ENCODE results near the gene CNOT6. TPM values are rescaled to one million over a fixed set of nuclear protein-coding genes. Genes with fewer than 3 reads are reported as not detected.

CNOT6 gene
- total and polyA plus RNA-seq, 4 donors: 1.4 to 25.0 (median 4.2) TPM

- Histone ChIP-seq H3K4me1 (ENCODE audit: control insufficient read depth in 4 of 4, insufficient read depth in 4 of 4, low read length in 3 of 4) (peaks cover 3 to 8% (median 4%) of the 10 kb centered on the region in 4 donors), H3K4me3 (ENCODE audit: low read depth in 1 of 3, low read length in 3 of 3) (peak overlapping the region in 1 of 3 donors; percentile 23), H3K27ac (ENCODE audit: low read depth in 1 of 2, low read length in 2 of 2) (no peak overlapping the region), H3K9ac (ENCODE audit: low read depth in 1 of 2, low read length in 2 of 2) (no peak overlapping the region), H3K9me3 (ENCODE audit: control insufficient read depth in 4 of 4, low read length in 3 of 4) (no peaks in the 10 kb centered on the region), H3K36me3 (ENCODE audit: control insufficient read depth in 4 of 4, insufficient read depth in 3 of 4, low read depth in 1 of 4, low read length in 3 of 4) (no peaks in the 10 kb centered on the region), H3K27me3 (ENCODE audit: control insufficient read depth in 4 of 4, insufficient read depth in 4 of 4, low read length in 3 of 4) (peaks cover 0 to 10% (median 0%) of the 10 kb centered on the region in 4 donors)
- no peak for DNase-seq (ENCODE audit: low spot score)
- TF ChIP-seq MAX (IDR thresholded peaks at IDR 0.05) (no peak), REST (IDR thresholded peaks at IDR 0.05) (no peak), JUND (IDR thresholded peaks at IDR 0.05) (no peak), SP1 (IDR thresholded peaks at IDR 0.05) (no peak), HNF4A (conservative IDR thresholded peaks at IDR 0.05) (no peak)
- 21% methylated on average over 90 of the region's 90 CpGs for WGBS
Measured at GRCh38 chr5:180618829-180619562, 124.8 kb downstream of the CNOT6 start.

- no peak for DNase-seq (ENCODE audit: low spot score)
- H3K4me1 ChIP-seq (ENCODE audit: control insufficient read depth in 4 of 4, insufficient read depth in 4 of 4, low read length in 3 of 4): peaks cover 3 to 8% (median 4%) of the 10 kb centered on the region in 4 donors
- H3K4me3 ChIP-seq (ENCODE audit: low read depth in 1 of 3, low read length in 3 of 3): no peak overlapping the region
- WGBS: 79% methylated on average over 22 of the region's 22 CpGs
- no peak overlapping the region for H3K27ac ChIP-seq (ENCODE audit: low read depth in 1 of 2, low read length in 2 of 2)
- H3K36me3 ChIP-seq (ENCODE audit: control insufficient read depth in 4 of 4, insufficient read depth in 3 of 4, low read depth in 1 of 4, low read length in 3 of 4): no peaks in the 10 kb centered on the region
- no peak overlapping the region for H3K9ac ChIP-seq (ENCODE audit: low read depth in 1 of 2, low read length in 2 of 2)
- H3K9me3 ChIP-seq (ENCODE audit: control insufficient read depth in 4 of 4, low read length in 3 of 4): no peaks in the 10 kb centered on the region
- no peak for TF ChIP-seq GABPA (IDR thresholded peaks at IDR 0.05 in 1 of 2, conservative IDR thresholded peaks at IDR 0.05 in 1 of 2)
- TF ChIP-seq CTCF (IDR thresholded peaks at IDR 0.05; ENCODE audit: low read depth, low read length, missing input control): no peak
- TF ChIP-seq MAX (IDR thresholded peaks at IDR 0.05): no peak
- no peak for TF ChIP-seq JUND (IDR thresholded peaks at IDR 0.05)
- TF ChIP-seq RAD21 (IDR thresholded peaks at IDR 0.05): no peak
- TF ChIP-seq FOXA1 (IDR thresholded peaks at IDR 0.05): no peak
- TF ChIP-seq ATF3 (IDR thresholded peaks at IDR 0.05): no peak
- TF ChIP-seq EGR1 (IDR thresholded peaks at IDR 0.05; ENCODE audit: low read depth in 2 of 2): no peak
- no peak for TF ChIP-seq RXRA (IDR thresholded peaks at IDR 0.05)
- peaks cover 0 to 10% (median 0%) of the 10 kb centered on the region in 4 donors for H3K27me3 ChIP-seq (ENCODE audit: control insufficient read depth in 4 of 4, insufficient read depth in 4 of 4, low read length in 3 of 4)
Measured at GRCh38 chr5:180619563-180619915, 125.4 kb downstream of the CNOT6 start.
